SIG-M5 treated with dmso at 0.1 percent for 504 hours (cell line): ENCODE data around the gene TATDN2.
"Not testable (repeated sequence)": the region's sequence is repeated elsewhere in the genome, so short reads cannot be mapped to it uniquely, and the experiment has no call there.

Source experiments
- DNase-seq: peaks from one replicate; lab custom pipeline; 2025; ENCODE audit not compliant: unreplicated experiment; lab: John Stamatoyannopoulos, UW

Gene TATDN2

GRCh38 chr3:10235551-10235950, 12.7 kb upstream of the TATDN2 start:
- no peak for DNase-seq

GRCh38 chr3:10238345-10239183, 9.7 kb upstream of the TATDN2 start:
- DNase-seq, result no peak

GRCh38 chr3:10240799-10241198, 7.5 kb upstream of the TATDN2 start:
- no peak for DNase-seq

GRCh38 chr3:10242182-10243065, 5.8 kb upstream of the TATDN2 start:
- peak; percentile 67 for DNase-seq

DNA sequence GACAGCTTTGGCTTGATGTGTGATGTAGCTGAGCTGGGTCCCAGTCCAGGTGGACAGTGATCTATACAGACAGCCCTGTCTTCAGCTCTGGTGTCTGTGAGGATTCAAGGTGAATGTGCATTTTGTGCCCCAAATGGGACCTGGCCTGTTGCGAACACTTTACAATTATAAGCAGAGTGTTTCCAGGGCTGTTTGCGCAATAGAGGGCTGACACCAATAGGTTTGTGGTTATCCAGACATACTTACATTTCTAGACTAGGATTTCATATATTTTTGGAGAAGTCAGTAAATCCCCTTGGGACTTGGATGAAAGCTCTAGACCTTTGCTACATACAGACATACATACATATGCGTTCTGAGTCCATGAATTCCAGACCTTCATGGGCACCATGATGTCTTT, 4.2 kb upstream of the TATDN2 start:
- peak; percentile 27 for DNase-seq

- no peak for DNase-seq
Measured at GRCh38 chr3:10245081-10245712, 3.1 kb upstream of the TATDN2 start.

- no peak for DNase-seq
Measured at GRCh38 chr3:10247679-10248183, 528 bp upstream of the TATDN2 start.

DNA sequence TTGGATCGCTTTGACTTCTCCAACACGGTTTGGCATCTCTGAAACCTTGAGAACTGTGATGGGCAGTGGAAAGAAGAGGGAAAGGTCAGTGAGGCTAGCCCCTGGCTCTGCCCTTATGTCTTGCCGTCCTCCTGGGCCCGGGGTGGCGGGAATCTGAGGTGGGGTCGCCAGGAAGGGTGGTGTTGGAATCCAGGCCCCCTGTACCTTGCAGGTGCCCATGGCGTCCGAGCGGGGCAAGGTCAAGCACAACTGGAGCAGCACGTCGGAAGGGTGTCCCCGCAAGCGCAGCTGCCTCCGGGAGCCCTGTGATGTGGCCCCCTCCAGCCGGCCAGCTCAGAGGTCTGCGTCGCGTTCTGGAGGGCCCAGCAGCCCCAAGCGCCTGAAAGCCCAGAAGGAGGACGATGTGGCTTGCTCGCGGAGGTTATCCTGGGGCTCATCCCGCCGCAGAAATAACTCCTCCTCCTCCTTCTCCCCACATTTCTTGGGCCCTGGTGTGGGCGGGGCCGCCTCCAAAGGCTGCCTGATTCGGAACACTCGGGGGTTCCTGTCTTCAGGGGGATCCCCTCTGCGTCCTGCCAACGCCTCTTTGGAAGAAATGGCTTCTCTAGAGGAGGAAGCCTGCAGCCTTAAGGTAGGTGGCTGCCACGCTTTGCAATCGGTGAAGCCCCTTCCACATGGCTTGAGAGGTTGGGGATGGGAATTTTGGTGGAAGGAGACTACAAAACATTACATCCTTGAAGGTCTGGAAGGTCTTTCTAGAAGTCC, 907 bp downstream of the TATDN2 start:
- DNase-seq, result peak; percentile 47

DNA sequence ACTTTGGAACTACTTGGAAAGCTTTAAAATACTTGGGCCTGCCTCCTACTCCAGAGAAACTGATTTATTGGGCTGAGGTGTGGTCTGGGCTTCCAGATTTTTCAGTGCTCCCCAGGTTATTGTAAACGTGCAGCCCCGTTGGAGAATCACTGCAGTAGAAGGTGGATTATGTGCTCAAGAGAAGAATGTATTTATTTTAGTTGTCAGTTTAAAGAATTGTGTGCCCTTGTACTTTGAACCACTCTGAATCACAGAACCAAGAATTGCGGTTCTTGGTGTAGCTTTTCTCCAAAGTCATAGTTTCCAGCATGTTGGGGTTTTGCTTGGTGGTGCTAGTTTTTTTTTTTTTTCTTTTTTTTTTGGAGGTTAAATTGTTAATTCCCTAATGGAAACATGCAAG, 1.6 kb downstream of the TATDN2 start:
- no peak for DNase-seq

DNA sequence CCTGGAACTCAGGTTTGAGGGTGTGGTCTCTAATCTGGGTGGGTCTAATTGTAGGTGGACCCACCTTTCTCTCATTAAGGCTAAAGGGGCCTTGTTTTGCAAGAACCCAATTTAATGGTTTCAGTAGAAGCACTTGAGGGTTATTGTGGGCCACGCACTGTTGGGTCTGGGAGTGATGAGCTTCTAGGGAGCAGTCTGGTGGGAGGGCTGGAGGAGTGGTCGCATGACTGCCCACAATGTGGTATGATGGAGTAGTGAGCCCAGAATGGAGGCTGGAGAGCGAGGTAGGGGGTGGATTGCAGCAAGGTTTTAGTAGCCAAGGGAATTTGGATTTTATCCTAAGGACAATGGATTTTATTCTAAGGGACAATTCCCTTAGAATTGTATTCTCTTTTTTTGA, 2.7 kb downstream of the TATDN2 start:
- DNase-seq, result no peak

DNA sequence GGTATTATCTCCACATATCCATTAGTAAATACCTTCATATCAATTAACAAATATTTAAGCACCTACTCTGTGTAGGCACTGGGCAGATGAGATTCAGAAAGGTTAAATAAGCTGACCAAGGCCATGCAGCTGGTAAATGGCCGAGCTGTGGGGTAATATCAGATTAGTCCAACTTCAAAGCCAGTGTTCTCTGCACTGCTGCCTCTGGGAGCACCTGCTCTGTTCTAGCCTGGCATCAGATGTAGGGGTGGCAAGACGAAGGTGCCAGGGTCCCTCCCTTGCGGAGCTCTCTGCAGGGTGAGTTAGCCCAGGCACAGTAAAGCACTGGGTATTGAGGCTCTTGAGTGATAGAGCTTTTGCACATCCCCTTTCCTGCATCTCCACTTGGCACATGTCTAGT, 5.5 kb downstream of the TATDN2 start:
- no peak for DNase-seq

DNA sequence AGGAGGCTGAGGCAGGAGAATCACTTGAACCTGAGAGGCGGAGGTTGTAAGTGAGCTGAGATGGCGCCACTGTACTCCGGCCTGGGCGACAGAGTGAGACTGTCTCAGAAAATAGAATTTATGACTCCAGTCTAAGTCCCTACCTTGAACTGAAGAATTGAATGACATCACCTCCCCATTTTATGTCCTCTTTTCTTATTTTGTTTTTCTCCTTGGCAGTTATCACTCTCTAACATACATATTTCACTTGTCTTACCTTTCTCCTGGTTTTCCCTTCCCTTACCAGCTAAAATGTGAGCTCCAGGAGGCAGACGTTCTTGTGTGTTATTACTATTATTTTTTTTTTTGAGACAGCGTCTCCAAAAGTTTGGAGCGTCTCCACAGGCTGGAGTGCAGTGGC, 7.6 kb downstream of the TATDN2 start:
- DNase-seq, result no peak

DNA sequence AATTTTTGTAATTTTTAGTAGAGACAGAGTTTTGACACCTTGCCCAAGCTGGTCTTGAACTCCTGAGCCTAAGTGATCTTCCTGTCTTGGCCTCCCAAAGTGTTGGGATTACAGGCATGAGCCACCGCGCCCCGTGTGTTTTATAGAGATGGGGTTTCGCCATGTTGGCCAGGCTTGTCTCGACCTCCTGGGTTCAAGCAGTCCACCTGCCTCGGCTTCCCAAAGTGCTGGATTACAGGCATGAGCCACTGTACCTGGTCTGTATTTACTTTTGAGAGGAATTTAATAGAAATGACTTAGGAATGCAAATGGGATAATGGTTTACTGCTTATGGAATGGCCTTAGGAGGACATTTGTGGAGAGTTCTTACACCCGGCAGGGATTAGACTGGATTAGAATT, 10.8 kb downstream of the TATDN2 start:
- no peak for DNase-seq

DNA sequence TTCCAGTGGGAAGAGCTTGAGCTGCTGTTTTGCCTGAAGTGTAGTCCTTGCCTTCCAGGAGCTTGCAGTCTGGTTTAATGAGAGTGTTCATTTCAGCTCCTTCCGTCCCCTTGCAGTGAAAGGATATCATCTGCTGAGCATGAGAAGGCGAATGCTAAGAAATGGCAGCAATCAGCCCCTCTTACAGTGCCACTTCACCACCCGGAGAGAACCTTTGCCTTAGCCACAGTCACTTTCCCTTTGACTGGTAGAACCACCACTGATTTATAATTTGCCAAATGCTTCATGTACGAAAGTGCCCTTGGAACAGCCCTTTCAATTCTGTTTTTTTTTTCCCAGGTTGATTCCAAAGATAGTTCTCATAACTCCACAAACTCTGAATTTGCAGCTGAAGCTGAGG, 11.5 kb downstream of the TATDN2 start:
- no peak for DNase-seq

DNA sequence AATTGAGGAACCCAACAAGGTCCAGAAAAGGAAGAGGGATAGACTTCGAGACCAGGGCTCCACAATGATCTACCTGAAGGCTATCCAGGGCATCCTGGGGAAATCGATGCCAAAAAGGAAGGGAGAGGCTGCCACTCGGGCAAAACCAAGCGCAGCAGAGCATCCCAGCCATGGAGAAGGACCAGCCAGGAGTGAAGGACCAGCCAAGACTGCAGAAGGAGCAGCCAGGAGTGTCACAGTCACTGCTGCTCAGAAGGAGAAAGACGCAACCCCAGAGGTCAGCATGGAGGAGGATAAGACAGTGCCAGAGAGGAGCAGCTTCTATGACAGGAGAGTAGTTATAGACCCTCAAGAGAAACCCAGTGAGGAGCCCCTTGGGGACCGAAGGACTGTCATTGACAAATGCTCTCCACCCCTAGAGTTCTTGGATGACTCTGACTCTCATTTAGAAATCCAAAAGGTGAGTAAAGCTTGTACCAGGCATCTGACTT, 12.0 kb downstream of the TATDN2 start:
- no peak for DNase-seq

DNA sequence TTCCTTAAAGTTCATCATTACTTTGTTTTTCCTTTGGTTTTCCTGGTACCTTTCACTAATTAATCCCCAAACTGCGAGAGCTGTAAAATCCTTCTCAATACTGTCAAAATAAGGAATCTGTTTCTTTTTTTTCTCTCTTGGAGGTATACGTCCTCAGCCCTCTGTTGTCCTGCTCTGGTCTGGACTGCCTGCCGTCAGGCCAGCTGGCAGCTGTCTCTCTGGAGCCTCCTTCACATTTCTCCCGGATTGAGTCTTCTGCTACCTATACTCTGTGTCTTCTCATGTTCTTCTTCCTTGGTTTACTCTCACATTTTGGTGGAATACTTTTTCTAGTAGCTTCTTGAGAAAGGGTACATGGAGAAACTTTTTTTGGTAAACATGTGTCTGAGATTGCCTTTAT, 13.8 kb downstream of the TATDN2 start:
- DNase-seq, result no peak

GRCh38 chr3:10263646-10264363, 15.5 kb downstream of the TATDN2 start:
- DNase-seq, result peak; percentile 51

DNA sequence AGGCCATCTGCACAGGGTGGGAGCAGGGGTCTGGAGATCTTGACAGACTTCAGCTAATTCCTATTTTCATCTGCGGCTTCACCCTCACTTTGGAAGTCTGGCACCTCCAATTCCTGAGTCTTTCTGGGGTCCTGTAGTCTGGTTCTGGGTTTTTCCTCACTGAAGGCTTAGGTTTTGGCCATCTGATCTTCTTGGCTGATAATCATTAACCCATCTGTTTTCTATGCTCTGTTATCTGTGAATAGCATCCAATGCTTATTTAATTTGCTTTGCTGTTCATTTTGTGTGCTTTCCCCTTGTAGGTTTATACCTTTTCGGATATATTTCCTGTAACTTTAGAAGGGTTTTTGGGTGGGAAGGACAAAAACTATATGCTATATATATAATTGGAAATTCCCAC, 17.6 kb downstream of the TATDN2 start:
- no peak for DNase-seq

- DNase-seq, result not testable (repeated sequence)
Measured at GRCh38 chr3:10266936-10267335, 18.7 kb downstream of the TATDN2 start.

DNA sequence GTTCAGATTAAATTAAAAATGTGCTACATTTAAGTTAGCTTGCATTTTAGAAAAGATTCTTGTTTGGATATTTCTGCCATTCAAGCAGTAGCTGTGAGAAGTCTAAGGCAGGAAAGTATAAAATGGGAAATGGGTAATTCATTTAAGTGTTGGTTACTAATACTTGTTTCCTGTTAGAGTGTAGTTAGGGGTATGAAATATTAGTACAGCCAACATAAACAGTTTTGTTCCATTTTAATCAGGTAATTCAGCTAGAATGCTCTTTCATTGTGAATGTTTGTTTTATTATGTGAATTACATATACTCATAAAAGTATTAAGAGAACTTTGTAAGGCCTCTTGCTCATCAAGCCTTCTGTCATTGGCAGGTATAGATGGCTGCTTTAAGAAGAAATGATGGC, 19.9 kb downstream of the TATDN2 start:
- DNase-seq, result no peak
